HG03354 (cell line): ENCODE measurements around the gene FRMD4B.
"Not testable (repeated sequence)": the region's sequence is repeated elsewhere in the genome, so short reads cannot be mapped to it uniquely, and the experiment has no call there.

Experiments
- ATAC-seq: cut with Tn5 transposase; IDR thresholded peaks from one replicate; pipeline ENCODE4 v1.9.1; 2021; ENCODE audit warnings: mild to moderate bottlenecking; ENCODE audit not compliant: unreplicated experiment, poor library complexity, severe bottlenecking

FRMD4B gene

GRCh38 chr3:69328103-69328962 lies 57.6 kb downstream of the FRMD4B start:
- ATAC-seq: no peak

- peak; percentile 82 for ATAC-seq
Measured at GRCh38 chr3:69326855-69327300, 59.0 kb downstream of the FRMD4B start.

GRCh38 chr3:69325151-69325550 lies 60.7 kb downstream of the FRMD4B start:
- no peak for ATAC-seq

- ATAC-seq: peak; percentile 51
Measured at GRCh38 chr3:69324362-69325025, 61.4 kb downstream of the FRMD4B start.

GRCh38 chr3:69323941-69324340 lies 61.9 kb downstream of the FRMD4B start:
- ATAC-seq: no peak

GRCh38 chr3:69322512-69322911 lies 63.4 kb downstream of the FRMD4B start:
- ATAC-seq: not testable (repeated sequence)

DNA sequence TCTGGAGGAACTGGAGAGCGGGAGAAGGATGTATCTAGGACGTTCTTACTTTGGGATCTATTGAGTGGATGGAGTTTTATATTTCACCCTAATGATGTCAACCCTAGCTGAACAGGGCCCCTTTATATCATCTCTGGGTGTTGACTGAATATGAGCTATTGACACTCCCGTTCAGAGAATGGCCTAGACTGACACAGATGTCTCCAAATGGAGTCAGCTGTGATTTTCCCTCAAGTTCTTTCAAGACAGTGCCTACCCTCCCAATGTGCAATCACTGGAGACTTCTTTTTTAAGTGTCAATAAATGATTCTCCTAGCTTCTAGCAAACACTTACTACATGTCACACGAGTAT lies 63.8 kb downstream of the FRMD4B start:
- ATAC-seq: no peak

- ATAC-seq: no peak
Measured at GRCh38 chr3:69321301-69322157, 64.4 kb downstream of the FRMD4B start.

DNA sequence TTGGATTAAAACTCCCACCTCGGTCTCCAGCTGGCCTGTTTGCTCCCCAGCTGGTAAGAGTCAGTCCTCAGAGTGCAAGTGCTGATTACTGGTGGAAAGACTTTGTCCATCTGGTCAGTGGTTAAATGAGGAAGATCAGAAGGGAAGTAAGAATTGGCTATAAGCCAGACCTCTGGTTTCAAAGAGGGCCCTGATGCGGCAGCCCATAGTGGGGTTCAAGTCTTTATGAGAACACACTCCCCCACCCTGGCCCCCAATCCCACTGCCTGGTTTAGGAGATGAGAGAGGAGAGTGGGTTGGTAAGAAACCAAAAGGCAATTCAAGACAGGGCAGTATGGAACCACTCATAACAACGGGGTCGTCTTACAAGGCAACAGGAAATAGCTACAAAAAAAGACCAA lies 65.0 kb downstream of the FRMD4B start:
- ATAC-seq: peak; percentile 70

DNA sequence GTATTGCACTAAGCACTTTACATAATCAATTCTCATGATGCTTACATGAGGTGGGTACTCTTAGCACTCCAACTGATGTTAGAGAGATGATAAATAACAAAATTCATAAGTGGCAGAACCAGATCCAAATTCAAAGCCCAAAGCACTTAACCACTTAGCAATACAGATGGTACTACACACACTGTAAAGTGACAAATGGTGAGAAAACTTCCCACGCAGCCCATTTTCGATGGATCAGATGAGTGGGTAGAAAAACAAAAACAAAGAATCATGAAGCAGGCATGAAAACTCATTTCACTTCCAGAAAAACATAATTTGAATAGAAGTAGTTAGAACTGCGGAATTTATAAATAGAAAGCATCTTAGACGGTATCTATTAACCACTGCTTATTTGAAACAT lies 66.2 kb downstream of the FRMD4B start:
- ATAC-seq: no peak

GRCh38 chr3:69318410-69318809 lies 67.5 kb downstream of the FRMD4B start:
- ATAC-seq: no peak

GRCh38 chr3:69313251-69313650 lies 72.6 kb downstream of the FRMD4B start:
- no peak for ATAC-seq

DNA sequence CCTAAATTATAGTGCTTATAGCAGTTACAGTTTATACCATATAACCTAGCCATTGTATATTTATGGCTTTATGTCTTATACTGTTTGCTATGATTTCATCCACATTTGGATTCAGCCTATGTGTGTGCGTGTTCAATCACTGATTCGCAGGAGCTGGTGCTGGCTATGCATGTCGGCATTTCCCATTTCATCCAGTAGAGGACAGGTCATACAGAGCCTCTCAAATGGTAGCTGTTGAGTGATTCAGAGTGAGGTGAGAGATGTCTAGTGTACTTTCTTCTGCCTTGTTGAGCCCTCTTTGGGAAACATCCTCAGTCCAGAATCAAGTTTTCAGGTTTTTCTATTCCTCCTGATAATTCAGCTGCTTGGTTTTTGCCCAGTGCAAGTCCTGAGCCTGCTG lies 76.1 kb downstream of the FRMD4B start:
- no peak for ATAC-seq

DNA sequence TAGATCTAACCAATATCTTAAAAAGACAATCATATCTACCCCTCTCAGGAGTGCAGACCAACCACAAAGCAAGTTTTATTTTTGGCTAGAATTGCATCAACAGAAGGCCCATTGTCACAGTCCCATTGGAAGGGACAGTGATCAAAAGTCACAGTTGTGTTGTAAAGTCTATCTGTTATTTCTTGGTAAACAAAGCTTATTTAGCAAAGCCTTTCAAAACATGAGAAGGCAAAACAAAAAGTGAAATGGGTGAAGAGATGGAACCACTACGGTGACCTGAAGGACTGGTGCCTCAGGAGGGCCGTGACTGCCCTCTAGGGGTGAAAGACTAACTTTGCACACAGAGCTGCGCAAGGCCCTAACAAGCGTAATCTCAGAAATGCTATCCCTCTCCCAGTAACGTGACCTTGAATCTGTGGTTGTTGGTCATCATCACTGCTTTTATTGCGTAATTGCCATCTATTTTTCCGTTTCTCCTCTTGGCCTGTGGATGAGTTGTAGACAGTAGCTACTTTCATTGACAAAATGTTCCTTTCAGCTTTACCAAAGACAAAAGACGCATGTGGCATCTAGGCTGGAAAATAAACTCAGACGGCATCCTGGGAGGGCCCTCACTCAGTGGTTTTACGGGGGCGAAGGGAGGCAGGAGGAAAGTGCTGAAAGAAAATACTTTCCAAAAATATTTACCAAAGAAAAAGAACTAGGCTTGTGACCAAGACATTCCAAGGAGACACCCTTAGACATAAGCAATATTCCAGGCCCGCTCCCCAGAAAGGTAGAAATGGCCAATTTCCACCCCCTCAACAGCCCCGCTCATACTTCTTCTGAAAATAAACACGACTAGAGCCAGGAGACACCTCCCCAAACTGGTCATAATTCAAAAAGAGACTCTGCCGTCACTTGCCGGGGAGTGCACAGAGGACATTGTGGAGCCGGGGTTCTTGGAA lies 79.4 kb downstream of the FRMD4B start:
- ATAC-seq: peak; percentile 98

- no peak for ATAC-seq
Measured at GRCh38 chr3:69305011-69305410, 80.9 kb downstream of the FRMD4B start.

DNA sequence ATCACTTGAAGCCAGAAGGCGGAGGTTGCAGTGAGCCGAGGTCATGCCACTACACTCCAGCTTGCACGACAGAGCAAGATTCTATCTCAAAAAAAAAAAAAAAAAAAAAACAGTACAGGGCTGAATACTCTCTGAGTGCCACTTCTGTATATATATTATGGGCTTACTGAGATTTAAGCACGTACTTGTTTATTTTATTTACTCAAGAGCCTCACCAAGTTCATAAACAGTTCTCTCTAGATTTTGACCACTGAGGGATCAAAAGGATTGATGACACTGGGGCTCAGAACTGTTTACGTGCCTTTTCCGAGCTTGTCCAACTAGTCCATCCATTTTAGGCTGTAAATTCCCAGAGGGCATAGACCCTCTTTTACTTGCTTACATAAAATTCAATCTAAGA lies 81.5 kb downstream of the FRMD4B start:
- no peak for ATAC-seq

GRCh38 chr3:69300296-69300695 lies 85.6 kb downstream of the FRMD4B start:
- ATAC-seq: no peak

GRCh38 chr3:69299344-69299743 lies 86.5 kb downstream of the FRMD4B start:
- ATAC-seq: no peak

GRCh38 chr3:69297501-69297900 lies 88.4 kb downstream of the FRMD4B start:
- ATAC-seq: no peak
